Transverse colon (tissue), 4 donors: ENCODE measurements around the gene CGB3.

Experiments used
- CTCF ChIP-seq, 5 experiments: fragments of 200-600 bp in 3 of 5; fragments of 450-650 bp in 2 of 5; sonication (generic) in 3 of 5; IDR thresholded peaks; 1 replicate in 2 of 5; 2 replicates in 3 of 5; pipeline ENCODE4 v1.5.1; 2016 to 2017; ENCODE audit warnings: antibody characterized with exemption in 5 of 5, inconsistent platforms in 3 of 5, mild to moderate bottlenecking in 2 of 5, moderate library complexity in 1 of 5
- EP300 ChIP-seq: sonication (generic); formaldehyde crosslinking; IDR thresholded peaks from one replicate; pipeline ENCODE4 v1.6.1; 2017; ENCODE audit warnings: antibody characterized with exemption, low read depth
- POLR2A ChIP-seq: fragments of 450-650 bp; IDR thresholded peaks from one replicate; pipeline ENCODE4 v1.6.1; 2016; ENCODE audit warnings: antibody characterized with exemption, mild to moderate bottlenecking, moderate library complexity
- POLR2AphosphoS5 ChIP-seq, 3 donors: sonication (generic); formaldehyde crosslinking; IDR thresholded peaks; one replicate each; pipeline ENCODE4 v1.6.1; 2016; ENCODE audit warnings: antibody characterized with exemption in 3 of 3

- TF ChIP-seq CTCF (IDR thresholded peaks at IDR 0.05), result no peak
- no peak for TF ChIP-seq POLR2A
- no peak for TF ChIP-seq EP300
- TF ChIP-seq POLR2AphosphoS5 (IDR thresholded peaks at IDR 0.05), result no peak
Measured at GRCh38 chr19:49010453-49010852, 13.7 kb downstream of the CGB3 start.
